SK-N-SH treated with all-trans-retinoic acid at 6 μM for 48 hours (cell line): ENCODE measurements around the gene STPG2.
A peak's percentile ranks its signal among the peaks of the same experiment; 100 is the strongest.

Source experiments
- ATAC-seq: fragments of 200-7000 bp; cut with Tn5 transposase; 3 replicates; pipeline ENCODE4 v1.9.1; 2020; ENCODE audit warnings: mild to moderate bottlenecking, moderate library complexity
- ARNTL ChIP-seq: fragments of 450-650 bp; formaldehyde crosslinking; IDR thresholded peaks from 2 replicates; pipeline ENCODE4 v1.5.0; 2020; ENCODE audit warnings: low read depth, mild to moderate bottlenecking, moderate library complexity, borderline replicate concordance
- BACH2 ChIP-seq: fragments of 250-450 bp; sonication (Bioruptor Pico); IDR thresholded peaks from 2 replicates; pipeline ENCODE4 v1.9.0; 2021; ENCODE audit warnings: mild to moderate bottlenecking, borderline replicate concordance
- CSDC2 ChIP-seq: fragments of 250-450 bp; sonication (Bioruptor Pico); IDR thresholded peaks from 2 replicates; pipeline ENCODE4 v1.5.0; 2020; ENCODE audit warnings: mild to moderate bottlenecking, moderate library complexity
- CSRNP3 ChIP-seq: fragments of 250-450 bp; sonication (Bioruptor Pico); IDR thresholded peaks from 2 replicates; pipeline ENCODE4 v1.5.1; 2021; ENCODE audit warnings: mild to moderate bottlenecking, moderate library complexity
- ESRRG ChIP-seq: fragments of 250-450 bp; sonication (Bioruptor Pico); IDR thresholded peaks from 2 replicates; pipeline ENCODE4 v1.6.1; 2021; ENCODE audit warnings: mild to moderate bottlenecking
- ISL1 ChIP-seq: fragments of 250-450 bp; sonication (Bioruptor Pico); IDR thresholded peaks from 2 replicates; pipeline ENCODE4 v2.1.2; 2022; ENCODE audit warnings: mild to moderate bottlenecking, moderate library complexity
- OSR1 ChIP-seq: fragments of 250-450 bp; sonication (Bioruptor Pico); IDR thresholded peaks from 2 replicates; pipeline ENCODE4 v1.8.0; 2022; ENCODE audit warnings: moderate library complexity, mild to moderate bottlenecking, inconsistent platforms
- PATZ1 ChIP-seq: fragments of 250-450 bp; sonication (Bioruptor Pico); IDR thresholded peaks from 2 replicates; pipeline ENCODE4 v1.8.0; 2020; ENCODE audit warnings: mild to moderate bottlenecking, moderate library complexity, borderline replicate concordance
- POU6F1 ChIP-seq: fragments of 250-450 bp; sonication (Bioruptor Pico); IDR thresholded peaks from 2 replicates; pipeline ENCODE4 v1.8.0; 2021; ENCODE audit warnings: low read depth, mild to moderate bottlenecking, moderate library complexity, borderline replicate concordance
- PPARA ChIP-seq: fragments of 250-450 bp; sonication (Bioruptor Pico); IDR thresholded peaks from 2 replicates; pipeline ENCODE4 v1.5.0; 2020; ENCODE audit warnings: mild to moderate bottlenecking, borderline replicate concordance
- RARB ChIP-seq: fragments of 250-450 bp; sonication (Bioruptor Pico); IDR thresholded peaks from 2 replicates; pipeline ENCODE4 v1.8.0; 2021; ENCODE audit warnings: mild to moderate bottlenecking, moderate library complexity
- TOX ChIP-seq: fragments of 250-450 bp; sonication (Bioruptor Pico); IDR thresholded peaks from 2 replicates; pipeline ENCODE4 v1.8.0; 2021; ENCODE audit warnings: mild to moderate bottlenecking, moderate library complexity, borderline replicate concordance
- TSHZ2 ChIP-seq: fragments of 250-450 bp; sonication (Bioruptor Pico); IDR thresholded peaks from 2 replicates; pipeline ENCODE4 v1.5.0; 2020; ENCODE audit warnings: mild to moderate bottlenecking, moderate library complexity
- ZC3H10 ChIP-seq: fragments of 250-450 bp; sonication (Bioruptor Pico); IDR thresholded peaks from 2 replicates; pipeline ENCODE4 v1.5.1; 2021; ENCODE audit warnings: mild to moderate bottlenecking, moderate library complexity
- ZFP3 ChIP-seq: fragments of 250-450 bp; sonication (Bioruptor Pico); IDR thresholded peaks from 2 replicates; pipeline ENCODE4 v1.5.0; 2020; ENCODE audit warnings: mild to moderate bottlenecking, moderate library complexity
- ZNF565 ChIP-seq: fragments of 450-650 bp; formaldehyde crosslinking; conservative IDR thresholded peaks from 2 replicates; pipeline ENCODE4 v1.5.0; 2020; ENCODE audit warnings: low read depth, mild to moderate bottlenecking, moderate library complexity
- ZNF70 ChIP-seq: fragments of 450-650 bp; formaldehyde crosslinking; IDR thresholded peaks from 2 replicates; pipeline ENCODE4 v1.5.0; 2020; ENCODE audit warnings: mild to moderate bottlenecking, moderate library complexity
- ZNF8 ChIP-seq: fragments of 450-650 bp; formaldehyde crosslinking; IDR thresholded peaks from 2 replicates; pipeline ENCODE4 v1.5.0; 2020; ENCODE audit warnings: mild to moderate bottlenecking, moderate library complexity

Gene STPG2

GRCh38 chr4:98181809-98182208 lies 38.5 kb upstream of the STPG2 start:
- TF ChIP-seq ARNTL (CRISPR knock-in tag) = no peak
- no peak for TF ChIP-seq ZC3H10 (CRISPR knock-in tag)
- no peak for TF ChIP-seq OSR1 (CRISPR knock-in tag)
- no peak for TF ChIP-seq ISL1 (CRISPR knock-in tag)
- TF ChIP-seq BACH2 (CRISPR knock-in tag) = no peak
- no peak for TF ChIP-seq TOX (CRISPR knock-in tag)
- TF ChIP-seq ZFP3 = no peak
- no peak for TF ChIP-seq ZNF8 (CRISPR knock-in tag)
- TF ChIP-seq PPARA = no peak
- TF ChIP-seq PATZ1 (CRISPR knock-in tag) = no peak
- TF ChIP-seq CSDC2 (CRISPR knock-in tag) = no peak
- TF ChIP-seq TSHZ2 (CRISPR knock-in tag) = no peak
- no peak for TF ChIP-seq ZNF70
- TF ChIP-seq, all 23 proteins: peak for 0
- peak; percentile 89 for ATAC-seq

GRCh38 chr4:98179951-98180350 lies 36.7 kb upstream of the STPG2 start:
- TF ChIP-seq ARNTL (CRISPR knock-in tag) (no peak), RARB (no peak), PATZ1 (CRISPR knock-in tag) (no peak), POU6F1 (CRISPR knock-in tag) (no peak), BACH2 (CRISPR knock-in tag) (no peak)
- ATAC-seq = no peak

- no peak for ATAC-seq
- TF ChIP-seq ZNF70 (no peak), ZNF8 (CRISPR knock-in tag) (no peak), PPARA (no peak), OSR1 (CRISPR knock-in tag) (no peak), TSHZ2 (CRISPR knock-in tag) (no peak), ZNF565 (CRISPR knock-in tag) (no peak), ESRRG (CRISPR knock-in tag) (no peak), RARB (no peak), CSRNP3 (CRISPR knock-in tag) (no peak), TOX (CRISPR knock-in tag) (no peak), CSDC2 (CRISPR knock-in tag) (no peak), ZC3H10 (CRISPR knock-in tag) (no peak), ARNTL (CRISPR knock-in tag) (no peak)
Measured at GRCh38 chr4:98176531-98176930, 33.3 kb upstream of the STPG2 start.
